ENCODE data around the gene RNF224.

The RNF224 gene

DNA sequence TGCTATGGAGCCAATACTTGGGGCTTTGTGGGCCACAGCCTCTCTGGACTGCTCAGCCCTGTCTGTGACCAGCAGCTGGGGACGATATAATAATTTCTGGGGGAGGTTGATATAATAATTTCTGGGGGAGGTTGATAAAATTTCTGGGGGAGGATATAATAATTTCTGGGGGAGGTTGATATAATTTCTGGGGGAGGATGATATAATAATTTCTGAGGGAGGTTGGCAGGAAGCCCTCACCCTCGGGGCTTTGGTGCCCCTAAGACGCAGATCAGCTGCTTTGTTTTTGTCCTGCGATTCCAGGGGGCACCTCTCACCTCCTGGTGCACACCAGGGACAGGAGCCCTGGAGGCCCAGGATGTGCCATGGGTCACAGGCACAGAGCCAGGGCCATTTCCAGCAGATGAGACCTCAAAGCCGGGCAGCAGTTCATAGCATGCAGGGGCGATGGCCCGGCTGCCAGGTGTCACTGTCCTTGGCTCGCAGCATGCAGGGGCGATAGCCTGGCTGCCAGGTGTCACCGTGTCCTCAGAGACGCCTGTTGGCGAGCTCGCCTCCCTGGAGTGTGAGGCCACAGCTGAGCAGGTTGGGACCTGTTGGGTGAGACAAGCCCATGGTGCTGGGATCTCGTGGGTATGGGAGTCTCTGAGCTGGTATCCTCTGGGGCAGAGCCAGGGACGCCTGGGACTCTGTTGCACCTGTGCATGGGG lies 46.5 kb downstream of the RNF224 start:
- no peak for DNase-seq (ENCODE audit: low read depth)

DNA sequence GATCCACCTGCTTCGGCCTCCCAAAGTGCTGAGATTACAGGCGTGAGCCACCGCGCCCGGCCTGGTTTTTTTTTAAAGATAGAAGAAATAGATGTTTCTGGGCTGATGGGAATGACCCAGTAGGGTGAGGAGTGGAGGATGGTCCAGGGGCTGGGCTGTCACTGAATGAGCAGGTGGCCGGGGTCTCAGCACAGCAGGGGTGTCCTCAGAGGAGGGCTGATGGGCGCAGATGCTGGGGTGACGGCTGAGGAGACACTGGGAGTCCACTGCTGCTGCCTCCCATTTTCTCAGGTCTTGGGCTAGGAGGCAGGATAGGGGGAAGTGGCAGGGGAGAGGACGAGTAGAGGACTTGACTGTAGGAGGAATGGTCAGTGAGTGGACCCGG lies 47.9 kb downstream of the RNF224 start:
- no peak for DNase-seq (ENCODE audit: low read depth)

DNA sequence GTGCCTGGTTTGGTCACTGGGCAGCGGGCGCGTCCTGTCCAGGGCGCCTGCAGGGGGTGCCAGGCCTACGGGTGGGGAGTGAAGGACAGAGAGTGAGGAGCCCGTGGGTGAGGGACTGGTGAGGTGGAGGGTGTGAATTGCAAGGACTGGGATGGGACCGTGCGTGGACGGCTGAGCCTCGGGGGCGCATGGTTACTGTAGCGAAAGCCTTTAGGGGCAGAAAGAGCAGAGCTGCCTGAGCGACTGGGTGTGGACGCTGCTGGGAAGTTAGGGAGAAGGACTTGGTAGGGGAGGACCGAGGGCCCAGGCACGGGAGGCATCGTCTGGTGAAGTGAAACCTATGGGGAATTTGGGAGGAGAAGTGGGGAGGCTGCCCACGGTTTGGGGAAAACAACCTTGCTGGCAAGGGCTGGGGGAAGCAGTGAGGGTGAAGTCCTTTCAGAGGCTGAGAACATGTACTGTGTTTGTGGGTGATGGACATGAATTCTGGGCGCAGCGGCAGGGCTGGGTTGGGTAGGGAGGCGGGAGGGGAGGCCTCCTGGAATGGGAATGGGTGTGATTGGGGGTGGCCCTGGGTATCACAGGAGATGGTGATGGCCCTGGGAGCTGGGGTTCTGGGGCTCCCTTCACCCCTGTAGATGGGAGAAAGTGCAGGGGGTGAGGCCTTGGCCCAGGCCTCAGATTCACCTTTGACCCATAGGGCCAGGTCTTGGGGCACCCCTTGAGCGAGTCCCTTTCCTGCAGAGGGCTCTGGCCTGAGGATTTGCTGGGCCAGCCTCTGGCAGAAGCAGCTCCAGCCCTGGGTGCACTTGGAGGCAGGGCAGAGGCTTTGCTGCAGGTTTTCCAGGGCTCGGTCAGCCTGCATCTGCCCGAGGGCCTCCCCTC lies 48.5 kb downstream of the RNF224 start:
- DNase-seq (ENCODE audit: low read depth): no peak

DNA sequence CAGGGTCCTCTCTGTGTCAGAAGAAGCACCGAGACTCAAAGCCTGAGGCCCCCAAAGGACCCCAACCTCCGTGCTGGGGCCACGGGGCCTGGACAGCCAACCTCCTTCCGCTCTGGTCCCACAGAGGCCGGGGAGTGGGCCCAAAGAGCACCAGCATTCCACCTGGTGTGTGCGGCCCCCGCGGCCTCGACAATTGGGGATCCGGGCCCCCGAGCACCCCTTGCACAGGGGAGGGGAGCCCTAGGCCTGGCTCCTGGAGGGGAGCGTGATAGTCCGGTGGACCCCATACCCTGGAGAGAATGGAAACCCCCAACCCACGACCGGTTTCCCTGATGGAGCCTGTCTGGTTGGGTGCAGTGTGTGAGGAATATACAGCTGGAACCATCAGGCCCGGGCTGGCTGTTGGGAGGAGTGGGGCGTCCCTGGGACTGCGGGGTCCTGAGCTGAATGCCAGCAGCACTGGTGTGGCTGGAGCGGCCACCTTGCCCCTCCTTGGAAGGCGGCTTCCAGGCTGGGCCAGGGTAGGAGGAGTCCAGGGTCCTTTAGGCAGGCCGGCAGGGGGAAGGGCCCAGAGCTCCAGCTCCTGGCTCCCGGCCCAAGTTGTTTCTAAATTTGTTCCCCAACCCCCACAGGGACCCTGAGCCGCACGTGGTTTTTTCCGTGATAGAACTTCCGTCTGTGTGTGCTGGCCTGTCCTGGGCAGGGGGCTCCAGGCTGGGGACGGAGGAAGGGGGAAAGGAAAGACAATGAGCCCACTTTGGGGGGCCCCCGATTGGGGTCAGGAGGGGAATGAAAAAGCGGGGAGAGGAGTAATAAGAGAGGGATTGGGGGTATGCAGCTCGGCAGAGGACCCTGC lies 49.4 kb downstream of the RNF224 start:
- no peak for DNase-seq (ENCODE audit: low read depth)

DNA sequence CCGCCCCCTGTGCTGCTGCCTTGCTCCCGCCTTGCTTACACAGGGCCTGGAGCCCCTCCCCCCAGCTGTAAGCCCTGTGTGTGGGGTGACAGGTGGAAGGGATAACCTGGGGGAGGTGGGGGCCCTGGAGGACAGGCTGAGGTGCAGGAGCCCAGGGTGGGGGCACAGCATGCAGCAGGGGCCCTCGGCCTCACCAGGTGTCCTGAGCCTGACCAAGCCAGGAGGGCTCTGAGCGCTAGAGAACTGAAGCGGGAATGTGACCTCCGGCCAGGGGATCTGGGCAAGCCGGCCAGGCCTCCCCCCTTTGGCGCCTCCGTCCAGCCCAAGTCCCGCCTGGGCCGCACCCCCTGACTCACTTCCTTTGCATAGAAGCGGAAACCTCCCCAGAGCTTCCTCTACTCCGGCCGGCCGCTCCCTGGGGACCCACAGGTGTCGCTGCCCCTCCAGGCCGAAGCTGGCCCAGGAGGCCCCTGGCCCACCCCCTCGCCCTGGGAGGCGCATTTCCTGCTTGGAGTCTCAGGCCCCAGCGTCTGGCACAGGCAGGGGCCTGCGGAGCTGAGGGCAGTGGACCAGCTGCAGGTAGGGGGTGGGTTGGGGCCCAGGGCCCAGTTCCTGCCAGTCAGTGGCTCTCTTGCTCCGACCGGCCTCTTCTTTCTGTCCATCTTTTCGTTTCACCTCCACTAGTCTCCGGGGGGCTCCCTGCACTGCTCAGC lies 50.2 kb downstream of the RNF224 start, which contains the start of gene TOR4A:
Gene TOR4A, plus strand, starts transcription at position 398 of the 713 bp plus-strand sequence. CDS start 964 bp downstream, outside the sequence.
- DNase-seq (ENCODE audit: low read depth): no peak

- DNase-seq (ENCODE audit: low read depth): no peak
These were observed 50.9 kb downstream of the RNF224 start for GRCh38 chr9:137278061-137278701.
